Ascending aorta (tissue), 2 donors: ENCODE results near the gene ANKRD35. TPM values are rescaled to one million over a fixed set of nuclear protein-coding genes. Genes with fewer than 3 reads are reported as not detected.

Experiments used
- DNase-seq, 2 donors: peaks; one replicate each; pipeline ENCODE4 v3.0.0-alpha.2; 2019; ENCODE audit warnings: low spot score in 2 of 2
- H3K27ac ChIP-seq, 2 donors: fragments of 200-600 bp; sonication (generic); one replicate each; pipeline ENCODE4 v1.5.1; 2016 to 2017; ENCODE audit warnings: mild to moderate bottlenecking in 1 of 2
- H3K27me3 ChIP-seq: fragments of 200-600 bp; sonication (generic); one replicate; pipeline ENCODE4 v1.5.1; 2017
- H3K36me3 ChIP-seq, 2 donors: fragments of 200-600 bp; sonication (generic); one replicate each; pipeline ENCODE4 v1.5.1; 2016
- H3K4me1 ChIP-seq, 2 donors: fragments of 200-600 bp; sonication (generic); one replicate each; pipeline ENCODE4 v1.5.1; 2016 to 2017; ENCODE audit warnings: mild to moderate bottlenecking in 1 of 2
- H3K4me3 ChIP-seq, 2 donors: fragments of 200-600 bp; sonication (generic); one replicate each; pipeline ENCODE4 v1.5.1; 2016 to 2017; ENCODE audit warnings: mild to moderate bottlenecking in 1 of 2
- H3K9me3 ChIP-seq, 2 donors: fragments of 200-600 bp; sonication (generic); one replicate each; pipeline ENCODE4 v1.5.1; 2016
- CTCF ChIP-seq, 3 experiments: fragments of 200-600 bp in 2 of 3; fragments of 450-650 bp in 1 of 3; sonication (generic) in 2 of 3; IDR thresholded peaks; one replicate each; pipeline ENCODE4 v1.5.1; 2016 to 2019; ENCODE audit warnings: antibody characterized with exemption in 3 of 3, mild to moderate bottlenecking in 1 of 3, moderate library complexity in 1 of 3
- intact Hi-C: fragments of 100-400 bp; cut with DNase I; formaldehyde crosslinking; loops from one replicate; pipeline ENCODE4 v1.15.1; 2023
- total RNA-seq: library from RNA; depleted of rRNA; stranded (reverse); fragments of >200 nt; gene quantifications from one replicate; pipeline ENCODE4 v1.1.0, GENCODE V29; 2016

ANKRD35 gene
- total RNA-seq, 1 donor from 2014 or later, result 19.9 TPM

GRCh38 chr1:145874646-145875045 lies 11.0 kb downstream of the ANKRD35 start:
- H3K27me3 ChIP-seq, result no peaks in the 10 kb centered on the region
- TF ChIP-seq CTCF (IDR thresholded peaks at IDR 0.05), result no peak
- intact Hi-C loops, result no loop called here
- H3K9me3 ChIP-seq, result no peaks in the 10 kb centered on the region
- DNase-seq, result no peak
- no peak overlapping the region for H3K4me3 ChIP-seq
- no peak overlapping the region for H3K27ac ChIP-seq
- peaks cover 3 to 14% of the 10 kb centered on the region in 2 donors for H3K4me1 ChIP-seq
- H3K36me3 ChIP-seq, result no peaks in the 10 kb centered on the region

- DNase-seq, result peak in 1 of 2 donors; percentile 88
- H3K4me1 ChIP-seq, result peaks cover 3 to 14% of the 10 kb centered on the region in 2 donors
- no peaks in the 10 kb centered on the region for H3K27me3 ChIP-seq
- peak overlapping the region; percentile 86 to 93 for H3K27ac ChIP-seq
- peak overlapping the region; percentile 63 to 71 for H3K4me3 ChIP-seq
- H3K9me3 ChIP-seq, result no peaks in the 10 kb centered on the region
- TF ChIP-seq CTCF (IDR thresholded peaks at IDR 0.05), result no peak
- intact Hi-C loops, result no loop called here
- peaks cover 4 to 6% of the 10 kb centered on the region in 2 donors for H3K36me3 ChIP-seq
Observed at GRCh38 chr1:145871994-145872924, 13.4 kb downstream of the ANKRD35 start.

DNA sequence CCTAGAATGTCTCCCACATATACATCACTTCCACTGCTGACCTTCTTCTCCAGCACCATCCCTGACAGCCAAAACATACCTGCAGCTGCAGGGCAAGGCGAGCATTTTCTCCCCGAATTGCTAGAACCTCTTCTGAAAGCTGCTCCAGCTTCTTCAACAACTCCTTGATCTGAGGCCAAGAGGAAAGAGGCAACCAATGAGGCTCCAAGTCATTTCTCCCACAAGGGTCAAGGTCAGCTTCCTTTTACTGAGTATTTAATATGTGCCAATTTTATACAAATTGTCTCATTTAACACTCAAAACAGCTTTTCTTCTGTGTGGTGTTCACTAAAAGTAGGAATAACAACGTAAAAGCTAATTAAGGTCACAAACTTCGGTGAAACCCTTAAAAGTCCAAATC lies 17.4 kb downstream of the ANKRD35 start:
- Histone ChIP-seq H3K36me3 (peaks cover 9 to 23% of the 10 kb centered on the region in 2 donors), H3K9me3 (no peaks in the 10 kb centered on the region), H3K27ac (no peak overlapping the region), H3K4me1 (peaks cover 3 to 14% of the 10 kb centered on the region in 2 donors), H3K27me3 (no peaks in the 10 kb centered on the region), H3K4me3 (no peak overlapping the region)
- TF ChIP-seq CTCF (IDR thresholded peaks at IDR 0.05), result no peak
- DNase-seq, result no peak
- intact Hi-C loops, result no loop called here

DNA sequence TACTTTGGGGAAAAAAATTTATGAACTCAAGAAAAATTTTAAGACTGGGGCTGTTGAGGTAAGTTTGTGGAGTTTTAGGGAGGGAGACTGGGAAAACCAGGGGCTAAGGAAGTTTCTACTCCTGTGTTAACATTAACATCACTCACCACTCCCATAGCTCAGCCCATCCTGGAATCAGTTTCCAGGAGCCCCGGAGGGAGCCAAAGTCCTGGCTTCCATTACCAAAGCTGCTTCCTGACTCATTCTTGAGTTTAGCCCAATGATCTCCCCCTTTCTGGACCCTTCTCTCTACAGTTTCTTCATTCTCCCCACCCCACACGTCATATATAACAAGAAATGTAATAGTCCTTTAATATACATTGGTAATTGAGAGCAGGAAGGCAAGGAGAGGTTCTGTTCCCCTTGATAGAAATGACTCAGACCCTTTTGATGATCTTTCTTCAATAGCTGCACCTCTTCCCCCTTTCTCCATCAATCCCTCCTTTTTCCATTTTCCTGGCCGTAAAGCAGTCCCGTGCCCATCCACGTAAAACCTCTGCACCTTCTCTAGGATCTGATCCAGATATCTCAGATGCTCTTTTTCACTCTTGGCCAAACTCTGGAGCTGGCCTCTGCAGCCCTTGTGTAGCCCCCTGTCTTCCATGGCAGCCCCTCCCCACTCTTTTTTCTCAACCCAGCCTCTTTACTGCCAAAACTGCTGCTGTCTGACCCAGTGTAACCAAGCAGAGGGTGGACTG lies 22.2 kb downstream of the ANKRD35 start:
- no peak for DNase-seq
- Histone ChIP-seq H3K9me3 (no peaks in the 10 kb centered on the region), H3K36me3 (peaks cover 9 to 23% of the 10 kb centered on the region in 2 donors), H3K4me1 (peaks cover 0 to 3% of the 10 kb centered on the region in 2 donors), H3K4me3 (no peak overlapping the region), H3K27me3 (no peaks in the 10 kb centered on the region), H3K27ac (no peak overlapping the region)
- no peak for TF ChIP-seq CTCF (IDR thresholded peaks at IDR 0.05)
- intact Hi-C loops, result no loop called here

DNA sequence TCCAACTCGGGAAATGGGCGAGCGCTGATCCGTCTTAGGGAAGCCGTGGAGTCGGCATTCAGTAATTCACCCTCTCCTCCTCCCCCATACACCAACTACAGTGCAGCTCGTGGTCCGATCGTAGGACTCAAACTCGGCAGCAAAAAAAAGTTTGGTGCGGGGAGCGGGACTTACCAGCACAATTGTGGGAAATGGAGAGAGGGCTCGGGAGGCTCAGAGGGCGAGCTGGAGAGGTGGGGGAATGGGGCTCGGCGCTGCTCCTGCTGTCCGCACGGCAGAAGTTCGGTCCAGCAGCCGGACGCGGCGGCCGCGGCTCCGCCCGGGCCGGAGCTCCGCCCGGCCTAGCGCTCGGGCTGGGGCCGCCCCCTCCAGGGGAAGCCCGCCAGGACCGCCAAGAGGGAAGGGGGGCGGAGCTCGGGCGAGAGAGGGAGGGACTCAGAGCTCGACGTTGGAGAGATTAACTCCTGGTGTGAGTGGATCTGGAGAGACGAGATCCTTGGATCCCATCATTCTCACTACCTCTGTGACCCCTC lies 26.1 kb downstream of the ANKRD35 start:
- peak; percentile 62 to 95 for DNase-seq
- H3K27ac ChIP-seq, result peak overlapping the region; percentile 92 to 93
- no peaks in the 10 kb centered on the region for H3K27me3 ChIP-seq
- TF ChIP-seq CTCF (IDR thresholded peaks at IDR 0.05), result peak in 1 of 3 experiments; percentile 18
- H3K36me3 ChIP-seq, result peaks cover 20 to 22% of the 10 kb centered on the region in 2 donors
- intact Hi-C loops, result loop anchor here (1.0 kb wide), 1 partner anchor 14 kb away; the partner anchor contains the start of gene NUDT17
- no peaks in the 10 kb centered on the region for H3K9me3 ChIP-seq
- peak overlapping the region; percentile 85 to 92 for H3K4me3 ChIP-seq
- peaks cover 6 to 13% of the 10 kb centered on the region in 2 donors for H3K4me1 ChIP-seq
